GM12873 (cell line): ENCODE measurements around the gene EP300.

Experiments
- CTCF ChIP-seq: IDR thresholded peaks from 2 replicates; pipeline ENCODE4 v1.5.1; 2012; ENCODE audit warnings: low read depth, mild to moderate bottlenecking, moderate library complexity, low read length, control low read depth; ENCODE audit not compliant: insufficient read depth; ENCODE audit errors: missing control alignments

The EP300 gene

GRCh38 chr22:41198027-41198580, 105.7 kb downstream of the EP300 start:
- TF ChIP-seq CTCF = no peak

- no peak for TF ChIP-seq CTCF
These were observed 108.7 kb downstream of the EP300 start for GRCh38 chr22:41201141-41201540.

GRCh38 chr22:41203118-41203517, 110.7 kb downstream of the EP300 start:
- TF ChIP-seq CTCF = no peak

- no peak for TF ChIP-seq CTCF
These were observed 111.7 kb downstream of the EP300 start for GRCh38 chr22:41204066-41204465.

- no peak for TF ChIP-seq CTCF
These were observed 112.9 kb downstream of the EP300 start, which contains the start of gene L3MBTL2 for GRCh38 chr22:41204992-41205900. Gene L3MBTL2 (plus strand): TSS chr22:41205312. CDS start chr22:41205363, 51 bp downstream.

- TF ChIP-seq CTCF = no peak
These were observed 114.3 kb downstream of the EP300 start for GRCh38 chr22:41206719-41207118.

- no peak for TF ChIP-seq CTCF
These were observed 123.0 kb downstream of the EP300 start for GRCh38 chr22:41215409-41215808.
